Activated CD8-positive, alpha-beta memory T cell treated with anti-CD3 and anti-CD28 coated beads, Interleukin-2, amount 10 ng/mL, durations not matched to agents 7 days and 5 days (primary cell): Measurements from ENCODE around the gene PRR33. TPM values are rescaled to one million over a fixed set of nuclear protein-coding genes. Genes with fewer than 3 reads are reported as not detected.
A peak's percentile ranks its signal among the peaks of the same experiment; 100 is the strongest.

Source experiments
- ATAC-seq: fragments of 150-1000 bp; cut with Tn5 transposase; one replicate; pipeline ENCODE4 v1.10.0; 2021; ENCODE audit warnings: moderate library complexity
- CTCF ChIA-PET: fragments of 350-600 bp; sonication (Branson Sonifier 250); formaldehyde crosslinking; loops from one replicate; lab custom pipeline; 2021; ENCODE audit warnings: antibody characterized with exemption; lab: Charles Lee
- DNase-seq: peaks from one replicate; pipeline ENCODE4 v3.0.0-alpha.2; 2020
- H3K27ac Mint-ChIP-seq: one replicate; pipeline ENCODE4 v1.8.0; 2021; ENCODE audit warnings: mild to moderate bottlenecking, mixed read lengths
- H3K27me3 Mint-ChIP-seq: one replicate; pipeline ENCODE4 v1.8.0; 2021; ENCODE audit warnings: mixed read lengths
- H3K36me3 Mint-ChIP-seq: one replicate; pipeline ENCODE4 v1.8.0; 2021; ENCODE audit warnings: mild to moderate bottlenecking, mixed read lengths
- H3K4me1 Mint-ChIP-seq: one replicate; pipeline ENCODE4 v1.8.0; 2021; ENCODE audit warnings: mixed read lengths
- H3K4me3 Mint-ChIP-seq: one replicate; pipeline ENCODE4 v1.8.0; 2021; ENCODE audit warnings: mild to moderate bottlenecking, moderate library complexity, mixed read lengths
- H3K9me3 Mint-ChIP-seq: one replicate; pipeline ENCODE4 v1.8.0; 2022; ENCODE audit warnings: low read depth, mixed read lengths
- total RNA-seq, 2 experiments: library from RNA; stranded (reverse); gene quantifications; one replicate each; pipeline ENCODE4 v1.2.3, GENCODE V29; 2021

PRR33 gene
- total RNA-seq, 2 experiments from 2014 or later: not detected

DNA sequence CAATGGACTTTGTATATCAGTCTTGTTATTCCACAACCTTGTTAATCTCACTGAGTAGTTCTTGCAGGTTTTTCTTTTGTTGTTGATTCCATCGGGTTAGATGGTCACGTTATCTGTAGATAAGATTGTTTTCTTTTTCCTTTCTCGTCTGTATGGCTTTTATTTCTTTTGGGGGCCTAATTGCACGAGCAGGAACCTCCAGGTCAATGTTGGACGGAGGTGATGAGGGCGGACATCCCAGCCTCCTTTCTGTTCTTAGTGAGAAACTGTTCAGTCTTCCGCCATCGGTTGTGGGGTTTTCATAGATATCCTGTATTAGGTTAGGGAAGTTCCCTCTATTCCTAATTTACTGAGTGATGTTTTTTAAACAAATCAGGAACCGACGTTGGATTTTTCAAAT, 4.8 kb upstream of the PRR33 start:
- ATAC-seq (no peak), DNase-seq (no peak)
- Mint-ChIP-seq H3K36me3 (peaks cover 3% of the 10 kb centered on the region), H3K9me3 (no peaks in the 10 kb centered on the region), H3K4me3 (no peak overlapping the region), H3K4me1 (peaks cover 8% of the 10 kb centered on the region), H3K27me3 (peaks cover 39% of the 10 kb centered on the region), H3K27ac (no peak overlapping the region)
- CTCF ChIA-PET: interaction anchor here (1.4 kb wide), 1 partner anchor 244 kb away, joined by 5 read pairs; no protein-coding TSS in a partner anchor

- Mint-ChIP-seq H3K27me3 (peaks cover 31% of the 10 kb centered on the region), H3K4me1 (peaks cover 12% of the 10 kb centered on the region), H3K4me3 (no peak overlapping the region), H3K36me3 (peaks cover 3% of the 10 kb centered on the region), H3K27ac (no peak overlapping the region), H3K9me3 (no peaks in the 10 kb centered on the region)
- CTCF ChIA-PET: no interaction called here
- ATAC-seq: no peak
- no peak for DNase-seq
These were observed 3.1 kb upstream of the PRR33 start for GRCh38 chr11:1894759-1895158.

DNA sequence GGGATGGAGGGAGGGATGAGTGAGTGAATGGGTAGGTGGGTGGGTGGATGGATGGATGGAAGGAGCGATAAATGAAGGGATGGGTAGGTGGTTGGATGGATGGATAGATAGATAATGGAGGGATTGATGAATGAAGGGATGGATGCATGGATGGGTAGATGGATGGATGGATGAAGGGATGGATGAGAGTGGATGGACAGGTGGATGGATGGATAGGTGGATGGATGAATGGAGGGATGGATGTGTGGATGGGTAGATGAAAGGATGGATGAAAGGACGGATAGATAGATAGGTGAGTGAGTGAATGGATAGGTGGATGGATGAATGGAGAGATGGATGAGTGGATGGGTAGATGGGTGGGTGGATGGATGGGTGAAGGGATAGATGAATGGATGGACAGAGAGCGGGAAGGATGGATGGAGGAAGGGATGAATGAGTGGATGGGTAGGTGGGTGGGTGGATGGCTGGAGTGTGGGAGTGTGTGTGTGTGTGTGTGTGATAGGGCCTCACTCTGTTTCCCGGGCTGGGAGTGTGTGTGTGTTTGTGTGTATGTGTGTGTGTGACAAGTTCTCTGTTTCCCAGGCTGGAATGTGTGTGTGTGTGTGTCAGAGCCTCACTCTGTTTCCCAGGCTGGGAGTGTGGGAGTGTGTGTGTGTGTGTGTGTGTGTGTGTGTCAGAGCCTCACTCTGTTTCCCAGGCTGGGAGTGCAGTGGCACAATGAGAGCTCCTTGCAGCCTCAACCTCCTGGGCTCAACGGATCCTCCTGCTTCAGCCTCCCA, 2.1 kb upstream of the PRR33 start:
- CTCF ChIA-PET: no interaction called here
- peaks cover 25% of the 10 kb centered on the region for H3K27me3 Mint-ChIP-seq
- H3K27ac Mint-ChIP-seq: peak overlapping the region; percentile 12
- peaks cover 20% of the 10 kb centered on the region for H3K4me1 Mint-ChIP-seq
- H3K36me3 Mint-ChIP-seq: peaks cover 6% of the 10 kb centered on the region
- ATAC-seq (no peak), DNase-seq (no peak)
- H3K9me3 Mint-ChIP-seq: no peaks in the 10 kb centered on the region
- H3K4me3 Mint-ChIP-seq: no peak overlapping the region

DNA sequence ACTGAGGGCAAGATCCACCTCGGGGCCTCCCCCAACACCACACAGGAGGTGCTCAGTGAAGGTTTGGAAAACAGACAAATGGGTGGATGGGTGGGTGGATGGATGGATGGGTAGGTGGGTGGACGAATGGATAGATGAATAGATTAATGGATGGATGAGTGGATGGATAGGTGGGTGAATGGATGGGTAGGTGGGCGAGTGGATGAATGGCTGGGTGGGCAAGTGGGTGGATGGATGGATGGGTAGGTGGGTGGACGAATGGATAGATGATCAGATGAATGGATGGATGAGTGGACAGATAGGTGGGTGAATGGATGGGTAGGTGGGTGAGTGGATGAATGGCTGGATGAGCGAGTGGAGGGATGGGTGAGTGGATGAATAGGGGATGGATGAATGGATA, 863 bp upstream of the PRR33 start:
- CTCF ChIA-PET: interaction anchor here (1.0 to 4.5 kb wide), 3 partner anchors 10 to 259 kb away, joined by 3 to 23 read pairs (median 13); partner anchors contain the start of gene TNNT3
- ATAC-seq: no peak
- H3K27ac Mint-ChIP-seq: no peak overlapping the region
- H3K36me3 Mint-ChIP-seq: peaks cover 11% of the 10 kb centered on the region
- no peak overlapping the region for H3K4me3 Mint-ChIP-seq
- H3K9me3 Mint-ChIP-seq: no peaks in the 10 kb centered on the region
- DNase-seq: no peak
- peaks cover 32% of the 10 kb centered on the region for H3K4me1 Mint-ChIP-seq
- H3K27me3 Mint-ChIP-seq: peaks cover 19% of the 10 kb centered on the region

- ATAC-seq: no peak
- Mint-ChIP-seq H3K4me1 (peaks cover 33% of the 10 kb centered on the region), H3K36me3 (peaks cover 12% of the 10 kb centered on the region)
These were observed 421 bp upstream of the PRR33 start for GRCh38 chr11:1892116-1892515.

GRCh38 chr11:1890856-1891830, 552 bp downstream of the PRR33 start:
- no peaks in the 10 kb centered on the region for H3K9me3 Mint-ChIP-seq
- ATAC-seq (no peak), DNase-seq (no peak)
- H3K4me3 Mint-ChIP-seq: no peak overlapping the region
- H3K27me3 Mint-ChIP-seq: peaks cover 7% of the 10 kb centered on the region
- CTCF ChIA-PET: interaction anchor here (1.1 to 4.5 kb wide), 5 partner anchors 9 to 197 kb away, joined by 3 to 23 read pairs (median 6); partner anchors contain the start of gene TNNT3
- peaks cover 31% of the 10 kb centered on the region for H3K4me1 Mint-ChIP-seq
- peaks cover 12% of the 10 kb centered on the region for H3K36me3 Mint-ChIP-seq
- H3K27ac Mint-ChIP-seq: no peak overlapping the region

More at GRCh38 chr11:1892116-1892515, 421 bp upstream of the PRR33 start:
- Mint-ChIP-seq H3K27ac (no peak overlapping the region), H3K4me3 (no peak overlapping the region), H3K9me3 (no peaks in the 10 kb centered on the region), H3K27me3 (peaks cover 16% of the 10 kb centered on the region)
- CTCF ChIA-PET: interaction anchor here (1.0 to 4.5 kb wide), 4 partner anchors 10 to 259 kb away, joined by 3 to 23 read pairs (median 8); partner anchors contain the start of gene TNNT3
- no peak for DNase-seq

- CTCF ChIA-PET: interaction anchor here (1.6 to 4.5 kb wide), 5 partner anchors 8 to 196 kb away, joined by 4 to 23 read pairs (median 8); partner anchors contain the start of gene TNNT3
- Mint-ChIP-seq H3K4me3 (peak overlapping the region; percentile 5), H3K36me3 (peaks cover 12% of the 10 kb centered on the region), H3K4me1 (peaks cover 31% of the 10 kb centered on the region), H3K9me3 (no peaks in the 10 kb centered on the region), H3K27ac (peak overlapping the region; percentile 30), H3K27me3 (no peaks in the 10 kb centered on the region)
- ATAC-seq (no peak), DNase-seq (no peak)
These were observed 1.5 kb downstream of the PRR33 start for GRCh38 chr11:1889941-1890855.

DNA sequence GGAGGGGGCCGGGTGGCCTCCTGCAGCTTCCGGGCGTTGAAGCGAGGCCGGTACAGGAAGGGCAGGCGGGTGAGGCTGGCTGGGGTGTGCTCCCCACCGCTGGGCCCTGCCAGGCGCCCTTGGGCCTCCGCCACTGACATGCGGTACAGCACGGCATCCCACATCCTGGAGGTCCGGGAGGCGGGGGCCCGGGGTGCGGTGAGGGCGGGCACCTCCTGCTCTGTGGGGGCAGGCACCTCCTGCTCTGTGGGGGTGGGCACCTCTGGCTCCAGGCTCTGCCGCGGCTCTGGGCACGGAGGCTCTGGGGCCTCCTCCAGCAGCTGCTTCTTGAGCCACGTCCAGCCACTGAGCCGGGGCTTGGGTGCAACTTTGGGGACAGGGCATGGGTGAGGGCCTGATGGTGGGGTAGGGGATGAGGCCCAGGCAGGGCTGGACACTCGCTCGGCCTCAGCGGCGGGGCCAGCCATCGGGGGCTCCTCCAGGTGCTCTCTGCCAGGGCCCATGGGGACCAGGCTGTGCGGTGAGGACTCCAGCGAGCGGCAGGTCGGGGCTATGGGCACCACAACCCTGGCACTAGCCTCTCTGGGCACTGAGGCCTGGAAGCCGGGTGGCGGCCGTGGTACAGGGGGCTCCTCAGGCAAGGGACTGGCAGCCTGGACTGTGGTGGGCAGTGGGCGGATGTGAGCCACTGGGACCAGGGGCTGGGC, 2.3 kb downstream of the PRR33 start:
- no peaks in the 10 kb centered on the region for H3K9me3 Mint-ChIP-seq
- H3K27ac Mint-ChIP-seq: peak overlapping the region; percentile 88
- DNase-seq (peak; percentile 90), ATAC-seq (peak; percentile 81)
- peak overlapping the region; percentile 15 for H3K4me3 Mint-ChIP-seq
- peaks cover 12% of the 10 kb centered on the region for H3K36me3 Mint-ChIP-seq
- peaks cover 31% of the 10 kb centered on the region for H3K4me1 Mint-ChIP-seq
- H3K27me3 Mint-ChIP-seq: no peaks in the 10 kb centered on the region
- CTCF ChIA-PET: interaction anchor here (0.6 to 4.5 kb wide), 9 partner anchors 13 to 237 kb away, joined by 3 to 23 read pairs (median 6); partner anchors contain the start of genes TNNI2 and TNNT3

DNA sequence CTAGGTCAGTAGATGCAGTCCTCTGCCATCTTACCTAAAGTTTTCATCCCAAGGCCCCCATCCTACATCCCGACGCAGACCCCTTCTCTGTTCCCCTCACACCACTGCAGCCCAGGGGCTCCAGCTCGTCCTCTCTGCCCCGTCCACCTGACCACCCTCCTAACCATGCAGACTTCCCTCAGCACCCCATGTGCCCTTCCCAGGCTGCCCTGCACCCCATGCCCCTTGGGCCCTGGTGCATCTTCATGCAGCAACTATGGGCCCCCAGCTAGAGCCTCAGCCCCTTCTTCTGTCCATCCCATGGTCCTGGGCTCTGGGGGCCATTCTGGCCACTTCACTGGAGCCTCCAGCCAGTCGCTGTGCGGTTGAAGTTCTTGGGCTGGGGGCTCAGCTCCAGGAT, 2.9 kb downstream of the PRR33 start:
- Mint-ChIP-seq H3K27me3 (no peaks in the 10 kb centered on the region), H3K27ac (peak overlapping the region; percentile 88), H3K4me3 (peak overlapping the region; percentile 15)

GRCh38 chr11:1888347-1888753, 3.3 kb downstream of the PRR33 start:
- CTCF ChIA-PET: interaction anchor here (0.7 to 4.5 kb wide), 9 partner anchors 12 to 236 kb away, joined by 3 to 23 read pairs (median 5); partner anchors contain the start of genes TNNI2 and TNNT3
- no peak overlapping the region for H3K4me3 Mint-ChIP-seq
- no peaks in the 10 kb centered on the region for H3K27me3 Mint-ChIP-seq
- H3K27ac Mint-ChIP-seq: peak overlapping the region; percentile 88
- no peaks in the 10 kb centered on the region for H3K9me3 Mint-ChIP-seq
- DNase-seq (no peak), ATAC-seq (no peak)
- peaks cover 27% of the 10 kb centered on the region for H3K4me1 Mint-ChIP-seq
- peaks cover 13% of the 10 kb centered on the region for H3K36me3 Mint-ChIP-seq

More for the DNA sequence above, 2.9 kb downstream of the PRR33 start:
- ATAC-seq (peak; percentile 35), DNase-seq (no peak)
- CTCF ChIA-PET: interaction anchor here (0.6 to 4.5 kb wide), 8 partner anchors 12 to 236 kb away, joined by 3 to 23 read pairs (median 6); partner anchors contain the start of genes TNNI2 and TNNT3
- H3K36me3 Mint-ChIP-seq: peaks cover 13% of the 10 kb centered on the region
- peaks cover 31% of the 10 kb centered on the region for H3K4me1 Mint-ChIP-seq
- no peaks in the 10 kb centered on the region for H3K9me3 Mint-ChIP-seq

DNA sequence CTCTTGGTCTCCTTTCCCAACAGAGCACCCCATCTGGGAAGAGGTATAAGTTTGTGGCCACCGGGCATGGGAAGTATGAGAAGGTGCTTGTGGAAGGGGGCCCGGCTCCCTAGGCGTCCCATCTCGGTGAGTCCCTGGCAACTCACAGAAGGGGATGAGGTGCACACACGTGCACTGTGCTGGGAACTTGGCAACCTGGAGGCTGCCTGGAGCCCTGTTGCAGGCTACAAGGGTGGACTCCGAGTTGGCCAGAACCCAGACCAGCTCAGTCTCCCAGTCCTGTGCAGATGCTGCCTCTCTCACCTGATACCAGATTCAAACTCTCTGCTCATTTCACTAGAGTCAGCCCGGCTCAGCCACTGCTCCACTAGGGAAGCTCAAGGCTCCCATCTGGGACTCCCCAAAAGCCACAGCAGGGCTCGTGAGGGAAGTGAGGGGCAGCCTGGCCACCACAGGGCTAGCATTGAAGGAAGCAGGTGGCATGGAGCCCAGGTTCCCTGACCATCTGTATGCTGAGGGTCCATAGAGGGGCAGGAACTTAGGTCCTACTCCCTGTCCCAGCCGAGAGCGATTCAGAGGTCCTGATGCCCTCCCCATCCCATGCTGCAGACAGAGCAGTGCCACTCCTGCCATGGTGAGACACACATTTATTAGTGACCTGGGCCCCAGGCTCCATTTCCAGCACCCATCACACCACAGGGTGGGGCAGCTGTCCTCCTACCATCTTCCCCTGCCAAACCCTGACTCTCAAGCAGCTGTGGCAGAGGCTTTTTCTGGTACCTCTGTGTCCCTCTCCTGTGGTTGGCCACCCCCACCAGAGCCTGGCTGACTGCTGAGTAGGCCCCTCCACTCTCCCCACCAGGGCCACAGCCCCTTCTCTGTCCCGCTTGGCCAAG, 4.0 kb downstream of the PRR33 start:
- H3K9me3 Mint-ChIP-seq: no peaks in the 10 kb centered on the region
- peaks cover 12% of the 10 kb centered on the region for H3K36me3 Mint-ChIP-seq
- ATAC-seq (no peak), DNase-seq (no peak)
- CTCF ChIA-PET: interaction anchor here (1.1 to 1.9 kb wide), 5 partner anchors 11 to 235 kb away, joined by 3 to 9 read pairs (median 4); no protein-coding TSS in a partner anchor
- H3K4me1 Mint-ChIP-seq: peaks cover 25% of the 10 kb centered on the region
- H3K27me3 Mint-ChIP-seq: no peaks in the 10 kb centered on the region
- H3K27ac Mint-ChIP-seq: peak overlapping the region; percentile 88
- no peak overlapping the region for H3K4me3 Mint-ChIP-seq
